H1 (cell line): ENCODE measurements around the gene CCDC121. TPM values are rescaled to one million over a fixed set of nuclear protein-coding genes. Genes with fewer than 3 reads are reported as not detected.

Experiments
- CTCF ChIA-PET: fragments of 300-600 bp; sonication (Branson Sonifier 250); formaldehyde crosslinking; loops from one replicate; lab custom pipeline; 2021; ENCODE audit not compliant: partially characterized antibody; lab: Charles Lee
- POLR2A ChIA-PET: fragments of 300-600 bp; sonication (Branson Sonifier 250); formaldehyde crosslinking; loops from one replicate; lab custom pipeline; 2021; ENCODE audit warnings: inconsistent platforms; ENCODE audit not compliant: partially characterized antibody; lab: Charles Lee
- DNase-seq, 2 experiments: peaks; one replicate each; pipeline versions ENCODE4 v3.0.0 to v3.0.0-alpha.2; 2010 to 2022; ENCODE audit warnings: low spot score in 2 of 2, low read depth in 1 of 2, mixed read lengths in 1 of 2
- FAIRE-seq: peaks from 2 replicates; lab custom pipeline; 2011; peaks lifted over from hg19 to GRCh38; lab: Jason Lieb, UNC
- H2AFZ ChIP-seq: 2 replicates; pipeline ENCODE4 v1.8.1; 2012; ENCODE audit warnings: low read length, inconsistent platforms
- H2AK5ac ChIP-seq: 2 replicates; pipeline ENCODE4 v1.6.1; 2013; ENCODE audit warnings: low read depth, low read length
- H2BK120ac ChIP-seq: replicated peaks from 2 replicates; pipeline ENCODE3; 2013; ENCODE audit warnings: low read depth, low read length, inconsistent platforms
- H2BK12ac ChIP-seq: 2 replicates; pipeline ENCODE4 v1.6.1; 2013; ENCODE audit warnings: low read depth, low read length
- H2BK15ac ChIP-seq: 2 replicates; pipeline ENCODE4 v1.6.1; 2013; ENCODE audit warnings: low read length
- H2BK20ac ChIP-seq: 2 replicates; pipeline ENCODE4 v1.6.1; 2013; ENCODE audit warnings: low read length
- H2BK5ac ChIP-seq: 2 replicates; pipeline ENCODE4 v1.6.1; 2013; ENCODE audit warnings: low read depth, low read length
- H3K14ac ChIP-seq: 2 replicates; pipeline ENCODE4 v1.6.1; 2013; ENCODE audit warnings: inconsistent platforms; ENCODE audit not compliant: insufficient read length
- H3K18ac ChIP-seq: 2 replicates; pipeline ENCODE4 v1.6.1; 2013; ENCODE audit warnings: low read length; ENCODE audit errors: extremely low read depth
- H3K23ac ChIP-seq: 2 replicates; pipeline ENCODE4 v1.6.1; 2013; ENCODE audit warnings: inconsistent platforms; ENCODE audit not compliant: insufficient read length
- H3K23me2 ChIP-seq: 2 replicates; pipeline ENCODE4 v1.6.1; 2013; ENCODE audit warnings: low read depth, low read length
- H3K27ac ChIP-seq: 2 replicates; pipeline ENCODE4 v1.6.1; 2011; ENCODE audit warnings: low read depth, low read length, inconsistent platforms
- H3K27me3 ChIP-seq, 4 experiments: replicated peaks in 1 of 4; 1 replicate in 1 of 4; 2 replicates in 3 of 4; pipeline versions ENCODE4 v1.6.1 to v1.8.1; 2011 to 2013; ENCODE audit warnings: low read length in 3 of 4, mild to moderate bottlenecking in 3 of 4, inconsistent platforms in 2 of 4, mixed read lengths in 2 of 4, moderate library complexity in 1 of 4; ENCODE audit not compliant: control insufficient read depth in 3 of 4, insufficient read depth in 3 of 4; ENCODE audit errors: extremely low read depth in 1 of 4
- H3K36me3 ChIP-seq, 4 experiments: 2 replicates each; pipeline versions ENCODE4 v1.6.1 to v1.8.1; 2011 to 2013; ENCODE audit warnings: mild to moderate bottlenecking in 4 of 4, low read length in 3 of 4, moderate library complexity in 2 of 4, control low read depth in 1 of 4, inconsistent platforms in 1 of 4; ENCODE audit not compliant: insufficient read depth in 4 of 4, control insufficient read depth in 2 of 4
- H3K4ac ChIP-seq: replicated peaks from 2 replicates; pipeline ENCODE3; 2013; ENCODE audit warnings: low read length, low read depth, mixed read lengths, inconsistent platforms; ENCODE audit not compliant: insufficient read length
- H3K4me1 ChIP-seq, 4 experiments: replicated peaks in 1 of 4; 1 replicate in 1 of 4; 2 replicates in 3 of 4; pipeline versions ENCODE4 v1.6.1 to v1.8.1; 2011 to 2013; ENCODE audit warnings: low read length in 3 of 4, inconsistent platforms in 2 of 4, mixed read lengths in 1 of 4; ENCODE audit not compliant: insufficient read depth in 4 of 4, control insufficient read depth in 3 of 4
- H3K4me2 ChIP-seq, 2 experiments: 2 replicates each; pipeline versions ENCODE4 v1.6.1 to v1.8.1; 2011 to 2013; ENCODE audit warnings: low read depth in 2 of 2, low read length in 2 of 2, control low read depth in 1 of 2, inconsistent platforms in 1 of 2, mild to moderate bottlenecking in 1 of 2; ENCODE audit not compliant: insufficient read depth in 1 of 2
- H3K4me3 ChIP-seq, 4 experiments: fragments of 200-600, 300-600 bp in 1 of 4; sonication (generic), shearing (Covaris generic), sonication (Bioruptor Twin) in 1 of 4; 2 replicates each; pipeline versions ENCODE4 v1.5.1 to v1.8.1; 2011 to 2016; ENCODE audit warnings: low read length in 4 of 4, low read depth in 3 of 4, control low read depth in 2 of 4, inconsistent platforms in 2 of 4, mild to moderate bottlenecking in 2 of 4, mixed read lengths in 1 of 4, moderate library complexity in 1 of 4; ENCODE audit not compliant: insufficient read depth in 2 of 4; ENCODE audit errors: extremely low read depth in 1 of 4
- H3K56ac ChIP-seq: replicated peaks from 2 replicates; pipeline ENCODE3; 2013; ENCODE audit warnings: low read depth, mild to moderate bottlenecking, mixed read lengths, low read length, inconsistent platforms; ENCODE audit not compliant: insufficient read length
- H3K79me1 ChIP-seq: 2 replicates; pipeline ENCODE4 v1.6.1; 2013; ENCODE audit warnings: low read depth, low read length, control low read depth
- H3K79me2 ChIP-seq, 2 experiments: 2 replicates each; pipeline versions ENCODE4 v1.6.1 to v1.8.1; 2012 to 2013; ENCODE audit warnings: low read length in 2 of 2, mild to moderate bottlenecking in 2 of 2, inconsistent platforms in 1 of 2; ENCODE audit not compliant: insufficient read depth in 2 of 2, control insufficient read depth in 1 of 2
- H3K9ac ChIP-seq, 4 experiments: replicated peaks in 1 of 4; 1 replicate in 1 of 4; 2 replicates in 3 of 4; pipeline versions ENCODE4 v1.6.1 to v1.8.1; 2011 to 2013; ENCODE audit warnings: low read depth in 3 of 4, low read length in 3 of 4, control low read depth in 2 of 4, mild to moderate bottlenecking in 2 of 4, moderate library complexity in 2 of 4, inconsistent platforms in 1 of 4; ENCODE audit errors: extremely low read depth in 1 of 4
- H3K9me3 ChIP-seq, 2 experiments: 2 replicates each; pipeline versions ENCODE4 v1.6.1 to v1.8.1; 2012 to 2013; ENCODE audit warnings: mild to moderate bottlenecking in 2 of 2, moderate library complexity in 2 of 2, control low read depth in 1 of 2, inconsistent platforms in 1 of 2, low read depth in 1 of 2, low read length in 1 of 2, mixed read lengths in 1 of 2; ENCODE audit not compliant: insufficient read depth in 2 of 2
- H4K20me1 ChIP-seq, 2 experiments: replicated peaks in 1 of 2; 2 replicates each; pipeline versions ENCODE3 to v1.8.1; 2011 to 2013; ENCODE audit warnings: inconsistent platforms in 2 of 2, low read length in 2 of 2, mild to moderate bottlenecking in 1 of 2; ENCODE audit not compliant: insufficient read depth in 2 of 2, control insufficient read depth in 1 of 2
- H4K5ac ChIP-seq: 2 replicates; pipeline ENCODE4 v1.6.1; 2013; ENCODE audit warnings: low read length, low read depth, mixed read lengths, inconsistent platforms; ENCODE audit not compliant: insufficient read length
- H4K8ac ChIP-seq: 2 replicates; pipeline ENCODE4 v1.8.0; 2013; ENCODE audit warnings: mild to moderate bottlenecking, moderate library complexity, low read length, inconsistent platforms; ENCODE audit not compliant: insufficient read depth; ENCODE audit errors: extremely low read depth
- H4K91ac ChIP-seq: replicated peaks from 2 replicates; pipeline ENCODE3; 2013; ENCODE audit warnings: low read length, mixed read lengths, inconsistent platforms; ENCODE audit not compliant: insufficient read length
- CTBP2 ChIP-seq: IDR thresholded peaks from 2 replicates; pipeline ENCODE4 v1.7.0; 2011; ENCODE audit warnings: borderline replicate concordance, mild to moderate bottlenecking, moderate library complexity, mixed read lengths, low read length; ENCODE audit not compliant: insufficient read depth, insufficient read length
- FOSL1 ChIP-seq: IDR thresholded peaks from 2 replicates; pipeline ENCODE4 v1.6.1; 2011; ENCODE audit warnings: mild to moderate bottlenecking, low read depth, low read length, moderate library complexity; ENCODE audit not compliant: insufficient read depth
- HDAC6 ChIP-seq: IDR thresholded peaks from one replicate; pipeline ENCODE4 v1.7.1; 2012; ENCODE audit warnings: low read depth, mild to moderate bottlenecking, inconsistent platforms, low read length, moderate library complexity
- KDM5A ChIP-seq: fragments of 200-600 bp; IDR thresholded peaks from 2 replicates; pipeline ENCODE4 v1.7.1; 2012; ENCODE audit warnings: mild to moderate bottlenecking, low read length, inconsistent platforms, mixed read lengths
- NANOG ChIP-seq: IDR thresholded peaks from 2 replicates; pipeline ENCODE4 v1.6.1; 2011; ENCODE audit warnings: low read length, low read depth, mild to moderate bottlenecking, inconsistent platforms; ENCODE audit not compliant: insufficient read depth, poor library complexity, severe bottlenecking
- RBBP5 ChIP-seq: IDR thresholded peaks from 2 replicates; pipeline ENCODE4 v1.7.1; 2012; ENCODE audit warnings: low read depth, mild to moderate bottlenecking, inconsistent platforms, low read length, moderate library complexity, borderline replicate concordance
- RFX5 ChIP-seq: IDR thresholded peaks from 2 replicates; pipeline ENCODE4 v1.6.1; 2011; ENCODE audit warnings: low read depth, low read length, improper control_type of control experiment, borderline replicate concordance
- RNF2 ChIP-seq: fragments of 200-900, 300-1000 bp; sonication (generic); IDR thresholded peaks from 2 replicates; pipeline ENCODE4 v1.7.1; 2016; ENCODE audit warnings: borderline replicate concordance, low read depth, mild to moderate bottlenecking, antibody characterized with exemption, low read length; ENCODE audit not compliant: poor library complexity, severe bottlenecking; ENCODE audit errors: missing control alignments
- SIX5 ChIP-seq: IDR thresholded peaks from 2 replicates; pipeline ENCODE4 v1.6.1; 2011; ENCODE audit warnings: mild to moderate bottlenecking, low read depth, low read length
- TEAD4 ChIP-seq: IDR thresholded peaks from 2 replicates; pipeline ENCODE4 v1.6.1; 2012; ENCODE audit warnings: low read depth, low read length, inconsistent platforms, mixed read lengths
- WGBS, 2 experiments: shearing (Covaris generic) in 1 of 2; methylation state at CpG; one replicate each; pipeline versions ENCODE4 v1.1.6 to v1.1.7; 2013 to 2015; ENCODE audit warnings: low lambda C conversion rate in 2 of 2, mixed read lengths in 2 of 2, inconsistent platforms in 1 of 2, low coverage in 1 of 2, missing lambda C conversion rate in 1 of 2; ENCODE audit not compliant: insufficient replicate concordance in 2 of 2, insufficient coverage in 1 of 2, insufficient read length in 1 of 2; ENCODE audit errors: extremely low coverage in 1 of 2, missing lambda C conversion rate in 1 of 2; 5-methylcytosine and 5-hydroxymethylcytosine counted together
- polyA plus RNA-seq, 7 experiments: library from polyadenylated mRNA; depleted of rRNA in 3 of 7; stranded (reverse) in 5 of 7; unstranded in 2 of 7; fragments of >200 nt in 5 of 7; fragments of 200-250 nt in 2 of 7; gene quantifications; 1 replicate in 5 of 7; 2 replicates in 1 of 7; 4 replicates in 1 of 7; pipeline versions ENCODE4 v1.2.1 to v1.2.3, GENCODE V29; 2011 to 2013; ENCODE audit warnings: missing spikeins in 2 of 7, mixed read lengths in 2 of 7
- total RNA-seq: library from RNA; stranded (reverse); fragmentation: NEBNext Ultra II Directional; extraction: Animal tissue kit (Norgen Biotek cat#: 25700); gene quantifications from 2 replicates; pipeline ENCODE4 v1.2.1, GENCODE V29; 2021
- TF ChIP-seq, protein P1 (sequence below): IDR thresholded peaks from 2 replicates; pipeline ENCODE4 v1.6.1; 2011; ENCODE audit warnings: low read depth, mild to moderate bottlenecking, low read length; ENCODE audit not compliant: insufficient read depth

The CCDC121 gene
- total and polyA plus RNA-seq, 2 of the 8 experiments (the other 6 are each of a cell fraction or from before 2014, with no cell fraction given): 0.68 to 1.5 TPM

DNA sequence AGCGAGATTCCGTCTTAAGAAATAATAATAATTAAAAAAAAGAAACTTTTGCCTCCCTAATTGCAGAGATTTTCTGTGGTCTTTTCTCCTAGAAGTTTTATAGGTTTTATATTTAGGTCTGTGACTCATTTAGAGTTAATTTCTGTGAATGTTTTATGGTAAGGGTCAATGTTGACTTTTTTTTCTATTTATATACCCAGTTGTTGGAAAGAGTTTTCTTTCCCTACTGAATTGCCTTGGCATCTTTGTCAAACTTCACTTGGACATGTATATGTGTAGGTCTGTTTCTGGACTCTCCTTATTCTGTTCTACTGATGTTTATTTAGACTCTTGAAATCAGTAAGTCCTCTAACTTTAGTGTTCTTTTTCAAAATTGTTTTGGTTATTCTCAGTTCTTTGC lies 40.5 kb downstream of the CCDC121 start:
- Histone ChIP-seq H3K4ac (no peak overlapping the region), H3K14ac (no peak overlapping the region), H3K9ac (no peak overlapping the region), H3K9me3 (peaks cover 2 to 5% of the 10 kb centered on the region in 2 experiments; a peak in 3 of 4 replicates), H3K27ac (no peak overlapping the region), H3K23ac (no peak overlapping the region)
- 100% methylated on average over 2 of the region's 2 CpGs; no CpG with 5 or more reads in 1 of the 2 experiments for WGBS, 2 experiments
- TF ChIP-seq HDAC6 (no peak), RNF2 (no peak), TEAD4 (no peak), CTBP2 (no peak), RBBP5 (no peak), KDM5A (no peak), FOSL1 (no peak), NANOG (no peak), SIX5 (no peak), RFX5 (no peak)
- TF ChIP-seq, protein P1, sequence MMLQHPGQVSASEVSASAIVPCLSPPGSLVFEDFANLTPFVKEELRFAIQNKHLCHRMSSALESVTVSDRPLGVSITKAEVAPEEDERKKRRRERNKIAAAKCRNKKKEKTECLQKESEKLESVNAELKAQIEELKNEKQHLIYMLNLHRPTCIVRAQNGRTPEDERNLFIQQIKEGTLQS: no peak
- TF ChIP-seq, all 59 proteins: peak for 0
- no peak for FAIRE-seq
- Histone ChIP-seq H2BK15ac (no peak overlapping the region), H2AFZ (no peak overlapping the region), H2BK20ac (no peak overlapping the region), H3K4me2 (no peak overlapping the region), H3K56ac (no peak overlapping the region), H2AK5ac (no peak overlapping the region), H3K79me2 (peaks cover 27 to 94% of the 10 kb centered on the region in 2 experiments), H3K4me3 (no peak overlapping the region), H3K23me2 (peaks cover 5% of the 10 kb centered on the region; the same call in 1 of the 2 replicates), H3K18ac (no peak overlapping the region), H3K4me1 (no peaks in the 10 kb centered on the region; a peak in 2 of 7 replicates), H4K5ac (no peak overlapping the region), H4K91ac (no peak overlapping the region), H4K20me1 (peaks cover 3% of the 10 kb centered on the region in 2 experiments), H3K79me1 (0 out of 2 replicates have a peak, but pooled peaks cover 2% of the 10 kb centered on the region), H2BK120ac (no peak overlapping the region), H2BK5ac (no peak overlapping the region), H2BK12ac (no peak overlapping the region), H4K8ac (no peak overlapping the region), H3K36me3 (0 out of 8 replicates have a peak, but pooled peaks cover 0 to under 1% (median 0%) of the 10 kb centered on the region in 4 experiments), H3K27me3 (no peaks in the 10 kb centered on the region)
- ChIA-PET CTCF (no interaction called here), POLR2A (no interaction called here)
- no peak for DNase-seq
